Caco-2 (cell line): ENCODE measurements around the gene COL24A1. TPM values are rescaled to one million over a fixed set of nuclear protein-coding genes. Genes with fewer than 3 reads are reported as not detected.

Experiments
- BruUV-seq: library from RNA; stranded (reverse); fragments of 400-500 nt; replicated peaks from 2 replicates; lab custom pipeline; 2021; lab: Mats Ljungman, UMichigan
- CTCF ChIA-PET: fragments of 300-600 bp; sonication (Branson Sonifier 250); formaldehyde crosslinking; loops from one replicate; lab custom pipeline; 2022; ENCODE audit warnings: antibody characterized with exemption; lab: Charles Lee
- POLR2A ChIA-PET: fragments of 300-600 bp; sonication (Branson Sonifier 250); formaldehyde crosslinking; loops from one replicate; lab custom pipeline; 2022; ENCODE audit warnings: antibody characterized with exemption; lab: Charles Lee
- DNase-seq, 2 experiments: peaks; one replicate each; pipeline versions ENCODE4 v3.0.0 to v3.0.0-alpha.2; 2020 to 2022
- H3K27me3 ChIP-seq: replicated peaks from 2 replicates; pipeline ENCODE4 v1.6.0; 2011; ENCODE audit warnings: low read length; ENCODE audit not compliant: control insufficient read depth, insufficient read depth
- H3K36me3 ChIP-seq: 2 replicates; pipeline ENCODE4 v1.5.1; 2011; ENCODE audit warnings: low read length; ENCODE audit not compliant: control insufficient read depth, insufficient read depth
- H3K4me1 ChIP-seq: fragments of 250-450 bp; sonication (Bioruptor Pico); 2 replicates; pipeline ENCODE4 v1.5.1; 2020; ENCODE audit warnings: mild to moderate bottlenecking
- H3K4me3 ChIP-seq: 2 replicates; pipeline ENCODE4 v1.5.1; 2011; ENCODE audit warnings: low read depth, mild to moderate bottlenecking, control low read depth, low read length
- H3K9me3 ChIP-seq: fragments of 250-450 bp; sonication (Bioruptor Pico); 2 replicates; pipeline ENCODE4 v1.5.1; 2020; ENCODE audit warnings: mild to moderate bottlenecking, moderate library complexity
- H3K27ac Mint-ChIP-seq: one replicate; pipeline ENCODE4 v1.8.0; 2022; ENCODE audit warnings: mixed read lengths; ENCODE audit not compliant: unreplicated experiment
- H3K27me3 Mint-ChIP-seq: one replicate; pipeline ENCODE4 v1.8.0; 2022; ENCODE audit warnings: mixed read lengths; ENCODE audit not compliant: insufficient read depth, unreplicated experiment
- H3K36me3 Mint-ChIP-seq: one replicate; pipeline ENCODE4 v1.8.0; 2022; ENCODE audit warnings: mild to moderate bottlenecking, mixed read lengths; ENCODE audit not compliant: insufficient read depth, unreplicated experiment
- H3K4me1 Mint-ChIP-seq: one replicate; pipeline ENCODE4 v1.8.0; 2022; ENCODE audit warnings: low read depth, mixed read lengths; ENCODE audit not compliant: unreplicated experiment
- H3K4me3 Mint-ChIP-seq: one replicate; pipeline ENCODE4 v1.8.0; 2022; ENCODE audit warnings: mild to moderate bottlenecking, moderate library complexity, mixed read lengths; ENCODE audit not compliant: unreplicated experiment
- H3K9me3 Mint-ChIP-seq: one replicate; pipeline ENCODE4 v1.8.0; 2022; ENCODE audit warnings: mixed read lengths; ENCODE audit not compliant: unreplicated experiment
- intact Hi-C: fragments of 100-400 bp; cut with micrococcal nuclease; formaldehyde crosslinking; loops from one replicate; pipeline ENCODE4 v1.10.0; 2022; ENCODE audit not compliant: unreplicated experiment
- total RNA-seq: library from RNA; stranded (reverse); gene quantifications from 2 replicates; pipeline ENCODE4 v1.2.3, GENCODE V29; 2022
- TF ChIP-seq, protein P1 (sequence below), 2 experiments: fragments of 200-600 bp in 1 of 2; IDR thresholded peaks; 1 replicate in 1 of 2; 2 replicates in 1 of 2; pipeline versions ENCODE4 v1.5.1 to v1.8.0; 2011 to 2022; ENCODE audit warnings: antibody characterized with exemption in 1 of 2, control low read depth in 1 of 2, inconsistent platforms in 1 of 2, low read depth in 1 of 2, low read length in 1 of 2, mild to moderate bottlenecking in 1 of 2, moderate library complexity in 1 of 2; ENCODE audit not compliant: insufficient read depth in 1 of 2, severe bottlenecking in 1 of 2, unreplicated experiment in 1 of 2

Gene COL24A1
- total RNA-seq, 1 experiment from 2014 or later, result 0.07 TPM

- H3K4me1 Mint-ChIP-seq, result no peaks in the 10 kb centered on the region
Observed at GRCh38 chr1:85911742-85912141, 244.8 kb downstream of the COL24A1 start.

GRCh38 chr1:85900921-85901320 lies 255.7 kb downstream of the COL24A1 start:
- H3K36me3 Mint-ChIP-seq, result no peaks in the 10 kb centered on the region
- no peak overlapping the region for H3K27ac Mint-ChIP-seq
- H3K4me1 Mint-ChIP-seq, result no peaks in the 10 kb centered on the region
- no peak overlapping the region for H3K4me3 Mint-ChIP-seq
- ChIA-PET POLR2A (no interaction called here), CTCF (no interaction called here)
- no TSS peak for BruUV-seq
- Histone ChIP-seq H3K27me3 (no peaks in the 10 kb centered on the region), H3K4me3 (no peak overlapping the region), H3K36me3 (no peaks in the 10 kb centered on the region), H3K9me3 (no peaks in the 10 kb centered on the region), H3K4me1 (no peaks in the 10 kb centered on the region)
- peaks cover 6% of the 10 kb centered on the region for H3K27me3 Mint-ChIP-seq
- intact Hi-C loops, result no loop called here
- no peaks in the 10 kb centered on the region for H3K9me3 Mint-ChIP-seq
- no peak for DNase-seq
- TF ChIP-seq, protein P1, sequence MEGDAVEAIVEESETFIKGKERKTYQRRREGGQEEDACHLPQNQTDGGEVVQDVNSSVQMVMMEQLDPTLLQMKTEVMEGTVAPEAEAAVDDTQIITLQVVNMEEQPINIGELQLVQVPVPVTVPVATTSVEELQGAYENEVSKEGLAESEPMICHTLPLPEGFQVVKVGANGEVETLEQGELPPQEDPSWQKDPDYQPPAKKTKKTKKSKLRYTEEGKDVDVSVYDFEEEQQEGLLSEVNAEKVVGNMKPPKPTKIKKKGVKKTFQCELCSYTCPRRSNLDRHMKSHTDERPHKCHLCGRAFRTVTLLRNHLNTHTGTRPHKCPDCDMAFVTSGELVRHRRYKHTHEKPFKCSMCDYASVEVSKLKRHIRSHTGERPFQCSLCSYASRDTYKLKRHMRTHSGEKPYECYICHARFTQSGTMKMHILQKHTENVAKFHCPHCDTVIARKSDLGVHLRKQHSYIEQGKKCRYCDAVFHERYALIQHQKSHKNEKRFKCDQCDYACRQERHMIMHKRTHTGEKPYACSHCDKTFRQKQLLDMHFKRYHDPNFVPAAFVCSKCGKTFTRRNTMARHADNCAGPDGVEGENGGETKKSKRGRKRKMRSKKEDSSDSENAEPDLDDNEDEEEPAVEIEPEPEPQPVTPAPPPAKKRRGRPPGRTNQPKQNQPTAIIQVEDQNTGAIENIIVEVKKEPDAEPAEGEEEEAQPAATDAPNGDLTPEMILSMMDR (IDR thresholded peaks at IDR 0.05; ENCODE audit: insufficient read depth in 1 of 2, low read depth in 1 of 2, low read length in 1 of 2, severe bottlenecking in 1 of 2, unreplicated experiment in 1 of 2), result no peak

More at GRCh38 chr1:85911742-85912141, 244.8 kb downstream of the COL24A1 start:
- H3K27me3 ChIP-seq, result no peaks in the 10 kb centered on the region
- H3K4me3 ChIP-seq, result no peak overlapping the region
- no TSS peak for BruUV-seq
- DNase-seq, result no peak
- TF ChIP-seq, protein P1 (IDR thresholded peaks at IDR 0.05; ENCODE audit: insufficient read depth in 1 of 2, low read depth in 1 of 2, low read length in 1 of 2, severe bottlenecking in 1 of 2, unreplicated experiment in 1 of 2), result peak in 1 of 2 experiments; percentile 22
- intact Hi-C loops, result no loop called here
- H3K9me3 ChIP-seq, result no peaks in the 10 kb centered on the region
- ChIA-PET CTCF (interaction anchor here (1.0 kb wide), 1 partner anchor 299 kb away, joined by 3 read pairs; no protein-coding TSS in a partner anchor), POLR2A (no interaction called here)
- Mint-ChIP-seq H3K4me3 (no peak overlapping the region), H3K36me3 (no peaks in the 10 kb centered on the region), H3K9me3 (no peaks in the 10 kb centered on the region), H3K27ac (no peak overlapping the region), H3K27me3 (no peaks in the 10 kb centered on the region)
- no peaks in the 10 kb centered on the region for H3K4me1 ChIP-seq
- no peaks in the 10 kb centered on the region for H3K36me3 ChIP-seq

DNA sequence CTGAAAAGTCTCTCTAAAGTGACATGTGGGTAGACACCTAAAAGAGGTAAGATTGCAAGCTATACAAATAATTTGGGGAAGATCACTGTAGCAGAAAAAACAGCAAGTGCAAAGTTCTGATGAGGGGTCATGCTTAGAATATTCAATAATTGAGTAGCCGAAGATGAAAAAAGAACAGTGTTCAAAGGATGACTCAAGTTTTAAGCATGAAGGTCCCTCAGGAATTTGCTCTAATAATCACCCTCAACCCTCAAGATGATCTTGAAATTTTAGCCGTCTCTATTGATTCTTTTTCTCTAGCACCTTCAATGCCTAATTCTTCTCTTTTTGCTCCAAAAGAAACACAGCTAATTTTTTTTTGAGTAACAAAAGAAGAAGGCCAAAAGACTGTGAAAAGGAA lies 257.7 kb downstream of the COL24A1 start:
- no peak overlapping the region for H3K4me3 ChIP-seq
- intact Hi-C loops, result no loop called here
- H3K4me1 ChIP-seq, result no peaks in the 10 kb centered on the region
- CTCF ChIA-PET, result no interaction called here
- H3K27me3 Mint-ChIP-seq, result peaks cover 2% of the 10 kb centered on the region
- no peaks in the 10 kb centered on the region for H3K9me3 Mint-ChIP-seq
- H3K9me3 ChIP-seq, result no peaks in the 10 kb centered on the region
- no peaks in the 10 kb centered on the region for H3K4me1 Mint-ChIP-seq
- no peaks in the 10 kb centered on the region for H3K36me3 ChIP-seq
- H3K27me3 ChIP-seq, result no peaks in the 10 kb centered on the region
- no peak for DNase-seq
- POLR2A ChIA-PET, result no interaction called here
- H3K36me3 Mint-ChIP-seq, result no peaks in the 10 kb centered on the region
- no peak overlapping the region for H3K27ac Mint-ChIP-seq
- BruUV-seq, result no TSS peak
- TF ChIP-seq, protein P1 (IDR thresholded peaks at IDR 0.05; ENCODE audit: insufficient read depth in 1 of 2, low read depth in 1 of 2, low read length in 1 of 2, severe bottlenecking in 1 of 2, unreplicated experiment in 1 of 2), result no peak
- no peak overlapping the region for H3K4me3 Mint-ChIP-seq
